PC-9 (cell line): ENCODE data around the gene SARNP. TPM values are rescaled to one million over a fixed set of nuclear protein-coding genes. Genes with fewer than 3 reads are reported as not detected.

Experiments
- BruUV-seq: library from RNA; stranded (reverse); fragments of 400-500 nt; replicated peaks from 2 replicates; lab custom pipeline; 2021; lab: Mats Ljungman, UMichigan
- CTCF ChIA-PET: fragments of 300-600 bp; sonication (Branson Sonifier 250); formaldehyde crosslinking; loops from one replicate; lab custom pipeline; 2022; ENCODE audit warnings: antibody characterized with exemption; lab: Charles Lee
- POLR2A ChIA-PET: fragments of 300-600 bp; sonication (Branson Sonifier 250); formaldehyde crosslinking; loops from one replicate; lab custom pipeline; 2022; ENCODE audit warnings: antibody characterized with exemption; ENCODE audit not compliant: unreplicated experiment; lab: Charles Lee
- DNase-seq, 2 experiments: peaks; one replicate each; pipeline versions ENCODE4 v3.0.0 to v3.0.0-alpha.2; 2015 to 2022; ENCODE audit warnings: mixed read lengths in 1 of 2
- H2AFZ ChIP-seq: fragments of 200-600 bp; sonication (generic); 2 replicates; pipeline ENCODE4 v1.8.1; 2017; ENCODE audit warnings: antibody characterized with exemption
- H3F3A ChIP-seq: fragments of 200-600 bp; sonication (generic); 2 replicates; pipeline ENCODE4 v1.8.1; 2017; ENCODE audit warnings: antibody characterized with exemption, mild to moderate bottlenecking, low read depth; ENCODE audit not compliant: insufficient read depth
- H3K27ac ChIP-seq: fragments of 200-600 bp; sonication (generic); 2 replicates; pipeline ENCODE4 v1.6.1; 2016; ENCODE audit warnings: mixed run types
- H3K27me3 ChIP-seq: fragments of 200-600 bp; sonication (generic); 2 replicates; pipeline ENCODE4 v1.6.1; 2016; ENCODE audit warnings: low read depth, mixed run types; ENCODE audit not compliant: insufficient read depth
- H3K36me3 ChIP-seq: fragments of 200-600 bp; sonication (generic); 2 replicates; pipeline ENCODE4 v1.6.1; 2016; ENCODE audit warnings: low read depth, mixed run types
- H3K4me1 ChIP-seq: fragments of 200-600 bp; sonication (generic); replicated peaks from 2 replicates; pipeline ENCODE4 v1.6.1; 2016; ENCODE audit warnings: mixed run types; ENCODE audit not compliant: insufficient read depth
- H3K4me2 ChIP-seq: fragments of 200-600 bp; sonication (generic); 2 replicates; pipeline ENCODE4 v1.6.1; 2017; ENCODE audit warnings: mixed run types
- H3K4me3 ChIP-seq: fragments of 200-600 bp; sonication (generic); 2 replicates; pipeline ENCODE4 v1.6.1; 2016; ENCODE audit warnings: mixed run types
- H3K79me2 ChIP-seq: fragments of 200-600 bp; sonication (generic); 2 replicates; pipeline ENCODE4 v1.6.1; 2017; ENCODE audit warnings: low read depth, mixed run types
- H3K9me2 ChIP-seq: fragments of 200-600 bp; sonication (generic); 2 replicates; pipeline ENCODE4 v1.8.1; 2017; ENCODE audit warnings: mild to moderate bottlenecking; ENCODE audit not compliant: insufficient read depth
- H3K9me3 ChIP-seq: fragments of 200-600 bp; sonication (generic); 2 replicates; pipeline ENCODE4 v1.8.1; 2016; ENCODE audit warnings: low read depth; ENCODE audit not compliant: insufficient read depth
- H4K20me1 ChIP-seq: fragments of 200-600 bp; sonication (generic); 2 replicates; pipeline ENCODE4 v1.8.1; 2017; ENCODE audit not compliant: insufficient read depth
- CTCF ChIP-seq: fragments of 200-600 bp; sonication (generic); conservative IDR thresholded peaks from 2 replicates; pipeline ENCODE4 v1.6.1; 2017; ENCODE audit warnings: mixed run types, antibody characterized with exemption, mild to moderate bottlenecking, moderate library complexity
- EZH2 ChIP-seq: fragments of 200-600 bp; sonication (generic); IDR thresholded peaks from 2 replicates; pipeline ENCODE4 v1.8.0; 2017; ENCODE audit warnings: antibody characterized with exemption, low read depth
- intact Hi-C: fragments of 100-400 bp; cut with micrococcal nuclease; formaldehyde crosslinking; loops from one replicate; pipeline ENCODE4 v1.10.0; 2022; ENCODE audit not compliant: unreplicated experiment
- total RNA-seq: library from RNA; stranded (reverse); gene quantifications from 2 replicates; pipeline ENCODE4 v1.2.3, GENCODE V29; 2021

Gene SARNP
- total RNA-seq, 1 experiment from 2014 or later = 74.8 TPM

DNA sequence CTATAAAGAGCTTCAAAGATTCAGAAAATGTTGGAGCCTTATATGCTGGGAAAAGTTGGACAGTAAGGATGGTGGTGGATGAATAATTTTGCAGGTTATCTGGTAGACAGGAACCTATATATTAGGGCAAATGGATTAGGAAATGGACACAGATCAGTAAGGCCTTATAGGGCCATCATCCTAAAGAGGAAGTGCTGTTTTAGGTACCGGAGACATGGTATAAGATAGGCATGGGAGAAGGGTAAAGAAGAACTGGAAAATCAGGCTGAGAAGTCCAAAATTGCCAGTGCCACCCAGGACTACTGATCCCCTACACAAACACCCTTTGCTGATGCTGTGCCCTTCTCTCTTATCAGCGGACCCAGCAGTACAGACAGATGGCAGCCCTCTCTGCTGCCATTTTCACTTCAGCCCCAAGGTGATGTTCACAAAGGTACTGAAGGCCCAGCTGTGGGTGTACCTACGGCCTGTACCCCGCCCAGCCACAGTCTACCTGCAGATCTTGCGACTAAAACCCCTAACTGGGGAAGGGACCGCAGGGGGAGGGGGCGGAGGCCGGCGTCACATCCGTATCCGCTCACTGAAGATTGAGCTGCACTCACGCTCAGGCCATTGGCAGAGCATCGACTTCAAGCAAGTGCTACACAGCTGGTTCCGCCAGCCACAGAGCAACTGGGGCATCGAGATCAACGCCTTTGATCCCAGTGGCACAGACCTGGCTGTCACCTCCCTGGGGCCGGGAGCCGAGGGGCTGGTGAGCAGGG is 69.1 kb downstream of the SARNP start:
- no peak for DNase-seq
- Histone ChIP-seq H3K27me3 (no peaks in the 10 kb centered on the region), H3K36me3 (0 out of 2 replicates have a peak, but pooled peaks cover 6% of the 10 kb centered on the region), H4K20me1 (no peaks in the 10 kb centered on the region), H3K9me3 (no peaks in the 10 kb centered on the region), H3K4me2 (no peak overlapping the region), H3K79me2 (no peaks in the 10 kb centered on the region), H3F3A (peaks cover 11% of the 10 kb centered on the region), H2AFZ (no peak overlapping the region), H3K4me1 (peaks cover 8% of the 10 kb centered on the region; the same call in 1 of the 2 replicates), H3K27ac (no peak overlapping the region), H3K9me2 (no peaks in the 10 kb centered on the region), H3K4me3 (no peak overlapping the region)
- ChIA-PET CTCF (interaction anchor here (0.5 to 1.0 kb wide), 2 partner anchors 10 to 254 kb away, joined by 3 read pairs; no protein-coding TSS in a partner anchor), POLR2A (interaction anchor here (1.0 kb wide), 1 partner anchor 31 kb away, joined by 3 read pairs; no protein-coding TSS in a partner anchor)
- BruUV-seq = no TSS peak
- intact Hi-C loops = no loop called here
- TF ChIP-seq EZH2 (no peak), CTCF (no peak)

DNA sequence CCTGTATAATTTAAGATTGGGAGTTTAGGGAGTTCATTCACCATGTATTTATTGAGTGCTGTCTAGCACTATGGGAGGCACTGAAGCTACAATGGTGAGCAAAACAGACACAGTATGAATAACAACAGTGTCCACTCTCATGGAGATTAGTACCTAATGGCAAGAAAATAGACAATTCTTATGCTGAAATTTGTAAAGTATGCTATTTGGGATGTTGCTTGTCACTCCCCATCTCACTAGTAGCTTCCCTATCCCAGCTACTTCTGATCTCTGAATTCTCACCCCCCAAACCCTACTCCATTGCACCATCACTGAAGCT is 70.7 kb downstream of the SARNP start:
- no peaks in the 10 kb centered on the region for H3K36me3 ChIP-seq
- BruUV-seq = no TSS peak
- H3K9me2 ChIP-seq = no peaks in the 10 kb centered on the region
- H3K4me1 ChIP-seq = peaks cover 12% of the 10 kb centered on the region; the same call in 1 of the 2 replicates
- no peak for DNase-seq
- intact Hi-C loops = no loop called here
- no peak overlapping the region for H3K4me2 ChIP-seq
- no peak overlapping the region for H3K27ac ChIP-seq
- no peaks in the 10 kb centered on the region for H3K27me3 ChIP-seq
- no peak overlapping the region for H2AFZ ChIP-seq
- H3K4me3 ChIP-seq = no peak overlapping the region
- TF ChIP-seq CTCF = no peak
- TF ChIP-seq EZH2 = no peak
- H3K79me2 ChIP-seq = no peaks in the 10 kb centered on the region
- CTCF ChIA-PET = interaction anchor here (0.5 to 0.7 kb wide), 3 partner anchors 48 to 753 kb away, joined by 3 to 20 read pairs (median 4); no protein-coding TSS in a partner anchor
- no peaks in the 10 kb centered on the region for H3K9me3 ChIP-seq
- peaks cover 6% of the 10 kb centered on the region for H3F3A ChIP-seq
- no peaks in the 10 kb centered on the region for H4K20me1 ChIP-seq
- POLR2A ChIA-PET = interaction anchor here (0.9 kb wide), 1 partner anchor 12 kb away, joined by 7 read pairs; no protein-coding TSS in a partner anchor

- intact Hi-C loops = no loop called here
- CTCF ChIA-PET = interaction anchor here (0.6 kb wide), 1 partner anchor 753 kb away, joined by 20 read pairs; no protein-coding TSS in a partner anchor
- peaks cover 12% of the 10 kb centered on the region; the same call in 1 of the 2 replicates for H3K4me1 ChIP-seq
- peaks cover 6% of the 10 kb centered on the region for H3F3A ChIP-seq
- H3K4me3 ChIP-seq = no peak overlapping the region
- DNase-seq = no peak
- H3K36me3 ChIP-seq = no peaks in the 10 kb centered on the region
- no peaks in the 10 kb centered on the region for H3K79me2 ChIP-seq
- H2AFZ ChIP-seq = no peak overlapping the region
- no peak for TF ChIP-seq EZH2
- TF ChIP-seq CTCF = no peak
- no peaks in the 10 kb centered on the region for H3K9me2 ChIP-seq
- no peak overlapping the region for H3K4me2 ChIP-seq
- H3K9me3 ChIP-seq = no peaks in the 10 kb centered on the region
- no TSS peak for BruUV-seq
- no peaks in the 10 kb centered on the region for H3K27me3 ChIP-seq
- H3K27ac ChIP-seq = no peak overlapping the region
- POLR2A ChIA-PET = no interaction called here
- no peaks in the 10 kb centered on the region for H4K20me1 ChIP-seq
These were observed 71.2 kb downstream of the SARNP start for GRCh38 chr12:55746174-55746912.
